Esophagus muscularis mucosa (tissue), 4 donors: ENCODE measurements around the gene SYNPO2. TPM values are rescaled to one million over a fixed set of nuclear protein-coding genes. Genes with fewer than 3 reads are reported as not detected.

Experiments used
- DNase-seq: peaks from one replicate; pipeline ENCODE4 v3.0.0-alpha.2; 2017; ENCODE audit errors: extremely low spot score
- H3K27ac ChIP-seq, 4 donors: fragments of 200-600 bp; sonication (generic); replicated peaks in 1 of 4; 1 replicate in 3 of 4; 2 replicates in 1 of 4; pipeline ENCODE4 v1.5.1; 2016 to 2019; ENCODE audit warnings: mild to moderate bottlenecking in 1 of 4
- H3K27me3 ChIP-seq, 4 donors: fragments of 200-600 bp; sonication (generic); one replicate each; pipeline versions ENCODE4 v1.5.1 to v1.6.0; 2016 to 2019
- H3K36me3 ChIP-seq, 4 donors: fragments of 200-600 bp; sonication (generic); one replicate each; pipeline ENCODE4 v1.5.1; 2016 to 2019
- H3K4me1 ChIP-seq, 4 donors: fragments of 200-600 bp; sonication (generic); one replicate each; pipeline ENCODE4 v1.5.1; 2016 to 2019
- H3K4me3 ChIP-seq, 4 donors: fragments of 200-600 bp; sonication (generic); 1 replicate in 2 of 4; 2 replicates in 2 of 4; pipeline ENCODE4 v1.5.1; 2016 to 2019; ENCODE audit warnings: mild to moderate bottlenecking in 4 of 4, moderate library complexity in 1 of 4
- H3K9me3 ChIP-seq, 4 donors: fragments of 200-600 bp; sonication (generic); 1 replicate in 3 of 4; 2 replicates in 1 of 4; pipeline ENCODE4 v1.5.1; 2016 to 2019
- CTCF ChIP-seq, 3 experiments: fragments of 200-600 bp in 2 of 3; fragments of 450-650 bp in 1 of 3; sonication (generic) in 2 of 3; IDR thresholded peaks; one replicate each; pipeline ENCODE4 v1.5.1; 2017 to 2019; ENCODE audit warnings: antibody characterized with exemption in 3 of 3, mild to moderate bottlenecking in 2 of 3, moderate library complexity in 1 of 3
- EP300 ChIP-seq: sonication (generic); formaldehyde crosslinking; IDR thresholded peaks from one replicate; pipeline ENCODE4 v1.6.1; 2017; ENCODE audit warnings: antibody characterized with exemption
- POLR2A ChIP-seq: fragments of 450-650 bp; IDR thresholded peaks from one replicate; pipeline ENCODE4 v1.6.1; 2017; ENCODE audit warnings: antibody characterized with exemption, moderate library complexity, mild to moderate bottlenecking, low read depth
- POLR2AphosphoS5 ChIP-seq, 2 donors: sonication (generic); formaldehyde crosslinking; IDR thresholded peaks; one replicate each; pipeline ENCODE4 v1.6.1; 2017; ENCODE audit warnings: antibody characterized with exemption in 2 of 2
- WGBS: methylation state at CpG from one replicate; pipeline ENCODE4 v1.1.5; 2018; 5-methylcytosine and 5-hydroxymethylcytosine counted together
- intact Hi-C: fragments of 100-400 bp; cut with DNase I; formaldehyde crosslinking; loops from one replicate; pipeline ENCODE4 v1.15.1; 2023
- total RNA-seq, 4 donors: library from RNA; depleted of rRNA; stranded (reverse); fragments of >200 nt; gene quantifications; one replicate each; pipeline versions ENCODE4 v1.1.0 to v1.2.1, GENCODE V29; 2016

SYNPO2 gene
- total RNA-seq, 4 donors from 2014 or later: 2,073 to 2,783 (median 2,517) TPM

- intact Hi-C loops: no loop called here
- Histone ChIP-seq H3K36me3 (no peaks in the 10 kb centered on the region), H3K27ac (peak overlapping the region; percentile 66 to 87 (median 85)), H3K4me3 (no peak overlapping the region), H3K9me3 (no peaks in the 10 kb centered on the region), H3K27me3 (no peaks in the 10 kb centered on the region), H3K4me1 (peaks cover 52 to 100% (median 98%) of the 10 kb centered on the region in 4 donors)
- DNase-seq: no peak
- TF ChIP-seq EP300: no peak
- no peak for TF ChIP-seq POLR2A
- TF ChIP-seq CTCF (IDR thresholded peaks at IDR 0.05): no peak
- no peak for TF ChIP-seq POLR2AphosphoS5 (IDR thresholded peaks at IDR 0.05)
- WGBS: 28% methylated on average over 3 of the region's 3 CpGs
Measured at GRCh38 chr4:118923891-118924290, 35.2 kb downstream of the SYNPO2 start.

- WGBS: 7% methylated on average over 1 of the region's 1 CpG
- H3K4me3 ChIP-seq: no peak overlapping the region
- no peaks in the 10 kb centered on the region for H3K36me3 ChIP-seq
- H3K9me3 ChIP-seq: no peaks in the 10 kb centered on the region
- peaks cover 28 to 100% (median 86%) of the 10 kb centered on the region in 4 donors for H3K4me1 ChIP-seq
- intact Hi-C loops: no loop called here
- TF ChIP-seq POLR2AphosphoS5 (IDR thresholded peaks at IDR 0.05): no peak
- TF ChIP-seq CTCF (IDR thresholded peaks at IDR 0.05): no peak
- TF ChIP-seq EP300: no peak
- no peak for TF ChIP-seq POLR2A
- H3K27ac ChIP-seq: peak overlapping the region; percentile 34 to 87 (median 85)
- no peak for DNase-seq
- no peaks in the 10 kb centered on the region for H3K27me3 ChIP-seq
Measured at GRCh38 chr4:118927974-118928373, 39.3 kb downstream of the SYNPO2 start.

GRCh38 chr4:118930255-118930654 lies 41.6 kb downstream of the SYNPO2 start:
- Histone ChIP-seq H3K4me1 (peaks cover 32 to 94% (median 80%) of the 10 kb centered on the region in 4 donors), H3K4me3 (no peak overlapping the region), H3K9me3 (no peaks in the 10 kb centered on the region), H3K27ac (peak overlapping the region; percentile 12 to 87 (median 85)), H3K36me3 (no peaks in the 10 kb centered on the region), H3K27me3 (no peaks in the 10 kb centered on the region)
- WGBS: 5% methylated on average over 1 of the region's 1 CpG
- intact Hi-C loops: no loop called here
- DNase-seq: no peak
- TF ChIP-seq POLR2AphosphoS5 (IDR thresholded peaks at IDR 0.05) (no peak), EP300 (no peak), CTCF (IDR thresholded peaks at IDR 0.05) (no peak), POLR2A (no peak)

- 62% methylated on average over 2 of the region's 2 CpGs for WGBS
Measured at GRCh38 chr4:118931786-118932185, 43.1 kb downstream of the SYNPO2 start.

More at GRCh38 chr4:118931786-118932185, 43.1 kb downstream of the SYNPO2 start:
- no peak for DNase-seq
- no peaks in the 10 kb centered on the region for H3K9me3 ChIP-seq
- no peak overlapping the region for H3K4me3 ChIP-seq
- peaks cover 24 to 92% (median 76%) of the 10 kb centered on the region in 4 donors for H3K4me1 ChIP-seq
- H3K36me3 ChIP-seq: no peaks in the 10 kb centered on the region
- no peaks in the 10 kb centered on the region for H3K27me3 ChIP-seq
- intact Hi-C loops: no loop called here
- TF ChIP-seq POLR2A: no peak
- no peak for TF ChIP-seq CTCF (IDR thresholded peaks at IDR 0.05)
- no peak for TF ChIP-seq EP300
- TF ChIP-seq POLR2AphosphoS5 (IDR thresholded peaks at IDR 0.05): no peak
- H3K27ac ChIP-seq: peak overlapping the region; percentile 58 to 87 (median 85)
